B cell (primary cell): Measurements from ENCODE around the gene STK11. TPM values are rescaled to one million over a fixed set of nuclear protein-coding genes. Genes with fewer than 3 reads are reported as not detected.

ENCODE experiments used
- ATAC-seq: fragments of 200-7000 bp; cut with Tn5 transposase; one replicate; pipeline ENCODE4 v1.10.0; 2021; ENCODE audit warnings: low read depth, mild to moderate bottlenecking, moderate number of reproducible peaks, moderate library complexity
- CTCF ChIA-PET: fragments of 350-600 bp; sonication (Branson Sonifier 250); formaldehyde crosslinking; loops from one replicate; lab custom pipeline; 2021; ENCODE audit warnings: antibody characterized with exemption, inconsistent platforms; lab: Charles Lee
- POLR2A ChIA-PET: fragments of 350-600 bp; sonication (Branson Sonifier 250); formaldehyde crosslinking; loops from one replicate; lab custom pipeline; 2021; ENCODE audit warnings: antibody characterized with exemption; lab: Charles Lee
- DNase-seq: peaks from one replicate; pipeline ENCODE4 v3.0.0; 2013
- H2AFZ ChIP-seq: 2 replicates; pipeline ENCODE4 v1.6.1; 2012; ENCODE audit warnings: mild to moderate bottlenecking, low read depth, low read length; ENCODE audit not compliant: insufficient read depth, poor library complexity, severe bottlenecking
- H3K27ac ChIP-seq, 2 donors: 1 replicate in 1 of 2; 2 replicates in 1 of 2; pipeline ENCODE4 v1.5.1; 2012 to 2013; ENCODE audit warnings: low read length in 2 of 2, mild to moderate bottlenecking in 2 of 2, moderate library complexity in 1 of 2
- H3K27me3 ChIP-seq, 4 experiments: fragments of 200-600 bp in 1 of 4; sonication (generic) in 1 of 4; replicated peaks in 1 of 4; 1 replicate in 2 of 4; 2 replicates in 2 of 4; pipeline versions ENCODE4 v1.6.1 to v1.7.0; 2013 to 2016; ENCODE audit warnings: low read length in 3 of 4, mild to moderate bottlenecking in 2 of 4, mixed read lengths in 1 of 4, moderate library complexity in 1 of 4; ENCODE audit not compliant: insufficient read depth in 4 of 4, control insufficient read depth in 3 of 4; ENCODE audit errors: control extremely low read depth in 1 of 4
- H3K36me3 ChIP-seq, 2 experiments: replicated peaks in 1 of 2; 1 replicate in 1 of 2; 2 replicates in 1 of 2; pipeline versions ENCODE4 v1.6.1 to v1.7.1; 2013; ENCODE audit warnings: low read length in 1 of 2; ENCODE audit not compliant: insufficient read depth in 2 of 2, control insufficient read depth in 1 of 2; ENCODE audit errors: control extremely low read depth in 1 of 2, extremely low read depth in 1 of 2
- H3K4me1 ChIP-seq, 2 donors: fragments of 200-600 bp in 1 of 2; sonication (generic) in 1 of 2; 1 replicate in 1 of 2; 2 replicates in 1 of 2; pipeline versions ENCODE4 v1.5.1 to v1.6.1; 2013 to 2017; ENCODE audit warnings: low read length in 2 of 2; ENCODE audit not compliant: control insufficient read depth in 2 of 2, insufficient read depth in 2 of 2
- H3K4me2 ChIP-seq: replicated peaks from 2 replicates; pipeline ENCODE3; 2012; ENCODE audit warnings: mild to moderate bottlenecking, low read depth, low read length; ENCODE audit not compliant: poor library complexity, severe bottlenecking
- H3K4me3 ChIP-seq, 5 experiments: fragments of 200-600 bp in 1 of 5; sonication (generic) in 1 of 5; 1 replicate in 3 of 5; 2 replicates in 2 of 5; pipeline versions ENCODE4 v1.5.1 to v1.7.0; 2011 to 2016; ENCODE audit warnings: low read length in 4 of 5, mild to moderate bottlenecking in 4 of 5, low read depth in 2 of 5, control low read depth in 1 of 5, moderate library complexity in 1 of 5; ENCODE audit not compliant: insufficient read depth in 1 of 5; ENCODE audit errors: control extremely low read depth in 1 of 5, extremely low read depth in 1 of 5
- H3K79me2 ChIP-seq: fragments of 200-600 bp; sonication (generic); one replicate; pipeline ENCODE4 v1.6.0; 2016; ENCODE audit warnings: low read length; ENCODE audit not compliant: control insufficient read depth, insufficient read depth
- H3K9ac ChIP-seq: fragments of 200-600 bp; sonication (generic); 2 replicates; pipeline ENCODE4 v1.6.1; 2017; ENCODE audit warnings: mild to moderate bottlenecking, low read length, moderate library complexity
- H3K9me3 ChIP-seq, 3 donors: one replicate each; pipeline versions ENCODE4 v1.6.1 to v1.7.1; 2013; ENCODE audit warnings: low read length in 2 of 3; ENCODE audit not compliant: control insufficient read depth in 2 of 3, insufficient read depth in 1 of 3; ENCODE audit errors: control extremely low read depth in 1 of 3
- H4K20me1 ChIP-seq: 2 replicates; pipeline ENCODE4 v1.6.0; 2012; ENCODE audit warnings: mild to moderate bottlenecking, low read length; ENCODE audit not compliant: insufficient read depth, control insufficient read depth, poor library complexity, severe bottlenecking
- H3K27ac Mint-ChIP-seq: one replicate; pipeline ENCODE4 v1.8.0; 2021; ENCODE audit warnings: mixed read lengths
- H3K27me3 Mint-ChIP-seq: one replicate; pipeline ENCODE4 v1.8.0; 2021; ENCODE audit warnings: mixed read lengths
- H3K4me1 Mint-ChIP-seq: one replicate; pipeline ENCODE4 v1.8.0; 2021; ENCODE audit warnings: mixed read lengths
- H3K4me3 Mint-ChIP-seq: one replicate; pipeline ENCODE4 v1.8.0; 2021; ENCODE audit warnings: mixed read lengths
- H3K9me3 Mint-ChIP-seq: one replicate; pipeline ENCODE4 v1.8.0; 2022; ENCODE audit warnings: mixed read lengths; ENCODE audit not compliant: insufficient read depth
- EZH2 ChIP-seq: IDR thresholded peaks from 2 replicates; pipeline ENCODE4 v1.6.1; 2012; ENCODE audit warnings: borderline replicate concordance, low read depth, mild to moderate bottlenecking, moderate library complexity, low read length; ENCODE audit not compliant: insufficient read depth, poor library complexity, severe bottlenecking
- WGBS: methylation state at CpG from one replicate; pipeline ENCODE4 v1.1.5; 2013; ENCODE audit warnings: missing lambda C conversion rate; ENCODE audit not compliant: insufficient coverage; 5-methylcytosine and 5-hydroxymethylcytosine counted together
- intact Hi-C: fragments of 100-400 bp; cut with micrococcal nuclease; formaldehyde crosslinking; loops from one replicate; pipeline ENCODE4 v1.10.0; 2022
- polyA plus RNA-seq: library from polyadenylated mRNA; depleted of rRNA; stranded (reverse); fragments of >200 nt; gene quantifications from 2 replicates; pipeline ENCODE4 v1.2.3, GENCODE V29; 2012
- total RNA-seq, 2 donors: library from RNA; stranded (reverse); fragments of 120-200 nt in 1 of 2; gene quantifications; 1 replicate in 1 of 2; 2 replicates in 1 of 2; pipeline versions ENCODE4 v1.2.3 to v1.2.4, GENCODE V29; 2013 to 2022
- TF ChIP-seq, protein P1 (sequence below): fragments of 200-600 bp; IDR thresholded peaks from one replicate; pipeline ENCODE4 v1.8.0; 2022; ENCODE audit warnings: antibody characterized with exemption, mild to moderate bottlenecking

The STK11 gene
- total and polyA plus RNA-seq, 2 donors (not counting 1 experiment from before 2014, with no cell fraction given): 87.9 to 89.9 TPM

DNA sequence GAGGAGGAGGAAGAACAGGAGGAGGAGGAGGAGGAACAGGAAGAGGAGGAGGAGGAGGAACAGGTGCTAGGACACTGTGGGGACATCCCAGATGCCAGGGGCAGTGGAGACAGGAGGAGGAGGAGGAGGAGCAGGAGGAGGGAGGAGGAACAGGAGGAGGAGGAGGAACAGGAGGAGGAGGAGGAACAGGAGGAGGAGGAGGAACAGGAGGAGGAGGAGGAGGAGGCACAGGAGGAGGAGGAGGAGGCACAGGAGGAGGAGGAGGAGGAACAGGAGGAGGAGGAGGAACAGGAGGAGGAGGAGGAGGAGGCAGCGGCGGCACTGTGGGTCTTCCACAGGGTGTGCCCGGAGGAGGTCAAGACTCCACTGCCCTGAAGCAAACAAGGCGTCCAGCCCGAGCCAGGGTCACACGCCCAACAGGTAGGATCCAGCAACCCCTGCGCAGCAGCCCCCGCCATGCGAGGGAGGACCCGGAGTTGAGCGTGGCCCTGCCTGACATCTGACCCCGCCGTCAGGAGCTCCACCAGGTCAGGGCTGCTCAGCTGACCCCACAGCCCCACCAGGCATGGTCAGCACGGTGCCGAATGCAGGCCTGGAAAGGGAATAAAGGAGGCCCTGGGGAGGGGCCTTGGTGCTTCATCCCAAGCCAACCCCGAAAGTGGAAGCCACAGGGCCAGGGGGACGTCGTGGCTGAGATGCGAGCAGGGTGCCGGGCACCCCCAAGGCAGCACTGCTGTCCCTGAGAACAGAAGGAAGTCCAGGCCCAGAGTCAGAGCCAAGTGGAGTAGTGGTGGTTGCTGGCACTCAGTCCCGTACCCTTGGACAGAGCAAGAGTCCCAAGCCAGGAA, 40.7 kb upstream of the STK11 start:
- no peaks in the 10 kb centered on the region for H3K9me3 ChIP-seq
- H3K27ac ChIP-seq: no peak overlapping the region
- H3K27me3 ChIP-seq: no peaks in the 10 kb centered on the region
- H3K9ac ChIP-seq: no peak overlapping the region
- DNase-seq: no peak
- ChIA-PET POLR2A (interaction anchor here (0.6 to 0.8 kb wide), 2 partner anchors 9 to 54 kb away, joined by 3 read pairs; partner anchors contain the start of gene SBNO2), CTCF (no interaction called here)
- intact Hi-C loops: no loop called here
- no peaks in the 10 kb centered on the region for H3K4me1 ChIP-seq
- H3K4me3 ChIP-seq: no peak overlapping the region
- H4K20me1 ChIP-seq: peaks cover 82% of the 10 kb centered on the region
- H3K4me1 Mint-ChIP-seq: peaks cover 15% of the 10 kb centered on the region
- no peak overlapping the region for H2AFZ ChIP-seq
- WGBS: 87% methylated on average over 21 of the region's 21 CpGs
- ATAC-seq: no peak
- H3K4me2 ChIP-seq: no peak overlapping the region
- H3K36me3 ChIP-seq: peaks cover 0 to 7% of the 10 kb centered on the region in 2 experiments
- H3K27me3 Mint-ChIP-seq: no peaks in the 10 kb centered on the region
- H3K4me3 Mint-ChIP-seq: no peak overlapping the region
- H3K9me3 Mint-ChIP-seq: no peaks in the 10 kb centered on the region
- no peak for TF ChIP-seq EZH2
- TF ChIP-seq, protein P1, sequence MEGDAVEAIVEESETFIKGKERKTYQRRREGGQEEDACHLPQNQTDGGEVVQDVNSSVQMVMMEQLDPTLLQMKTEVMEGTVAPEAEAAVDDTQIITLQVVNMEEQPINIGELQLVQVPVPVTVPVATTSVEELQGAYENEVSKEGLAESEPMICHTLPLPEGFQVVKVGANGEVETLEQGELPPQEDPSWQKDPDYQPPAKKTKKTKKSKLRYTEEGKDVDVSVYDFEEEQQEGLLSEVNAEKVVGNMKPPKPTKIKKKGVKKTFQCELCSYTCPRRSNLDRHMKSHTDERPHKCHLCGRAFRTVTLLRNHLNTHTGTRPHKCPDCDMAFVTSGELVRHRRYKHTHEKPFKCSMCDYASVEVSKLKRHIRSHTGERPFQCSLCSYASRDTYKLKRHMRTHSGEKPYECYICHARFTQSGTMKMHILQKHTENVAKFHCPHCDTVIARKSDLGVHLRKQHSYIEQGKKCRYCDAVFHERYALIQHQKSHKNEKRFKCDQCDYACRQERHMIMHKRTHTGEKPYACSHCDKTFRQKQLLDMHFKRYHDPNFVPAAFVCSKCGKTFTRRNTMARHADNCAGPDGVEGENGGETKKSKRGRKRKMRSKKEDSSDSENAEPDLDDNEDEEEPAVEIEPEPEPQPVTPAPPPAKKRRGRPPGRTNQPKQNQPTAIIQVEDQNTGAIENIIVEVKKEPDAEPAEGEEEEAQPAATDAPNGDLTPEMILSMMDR: no peak
- H3K79me2 ChIP-seq: peaks cover 77% of the 10 kb centered on the region
- no peak overlapping the region for H3K27ac Mint-ChIP-seq
